SK-N-MC (cell line): ENCODE results near the gene TTC16.

Experiments
- DNase-seq: peaks from one replicate; pipeline ENCODE4 v3.0.0-alpha.2; 2011; ENCODE audit warnings: low read depth, low spot score
- H3K27ac ChIP-seq: fragments of 200-600 bp; sonication (generic); 2 replicates; pipeline ENCODE4 v1.5.1; 2016; ENCODE audit warnings: mixed run types
- H3K36me3 ChIP-seq: fragments of 200-600 bp; sonication (generic); 2 replicates; pipeline ENCODE4 v1.6.1; 2017; ENCODE audit warnings: antibody characterized with exemption, low read length, mixed read lengths; ENCODE audit not compliant: insufficient read depth
- H3K4me3 ChIP-seq: fragments of 200-600 bp; sonication (generic); 2 replicates; pipeline ENCODE4 v1.5.1; 2016
- H3K9ac ChIP-seq: fragments of 200-600 bp; sonication (generic); 2 replicates; pipeline ENCODE4 v1.8.0; 2017; ENCODE audit warnings: mixed run types, mixed read lengths; ENCODE audit not compliant: insufficient read length
- H3K9me3 ChIP-seq: fragments of 200-600 bp; sonication (generic); 2 replicates; pipeline ENCODE4 v1.6.1; 2017; ENCODE audit warnings: low read depth, mild to moderate bottlenecking, antibody characterized with exemption, low read length, moderate library complexity, mixed read lengths
- EZH2 ChIP-seq: fragments of 200-600 bp; sonication (generic); IDR thresholded peaks from one replicate; pipeline ENCODE4 v1.6.1; 2017; ENCODE audit warnings: antibody characterized with exemption
- FOXP2 ChIP-seq: optimal IDR thresholded peaks from 2 replicates; pipeline ENCODE3; 2011; ENCODE audit warnings: mild to moderate bottlenecking, moderate library complexity; ENCODE audit not compliant: insufficient read depth; ENCODE audit errors: extremely low read length, control extremely low read depth
- POLR2AphosphoS5 ChIP-seq: IDR thresholded peaks from 2 replicates; pipeline ENCODE4 v1.6.1; 2012; ENCODE audit warnings: mild to moderate bottlenecking, low read depth, low read length, borderline replicate concordance

Gene TTC16

GRCh38 chr9:127730799-127731410, 15.0 kb downstream of the TTC16 start:
- no peak for DNase-seq
- Histone ChIP-seq H3K9me3 (no peaks in the 10 kb centered on the region), H3K9ac (no peak overlapping the region), H3K4me3 (no peak overlapping the region), H3K27ac (no peak overlapping the region), H3K36me3 (no peaks in the 10 kb centered on the region)
- TF ChIP-seq POLR2AphosphoS5, result no peak
- TF ChIP-seq EZH2, result no peak
- TF ChIP-seq FOXP2, result no peak

- TF ChIP-seq FOXP2 (no peak), POLR2AphosphoS5 (no peak), EZH2 (no peak)
- Histone ChIP-seq H3K36me3 (no peaks in the 10 kb centered on the region), H3K4me3 (no peak overlapping the region), H3K27ac (no peak overlapping the region), H3K9me3 (no peaks in the 10 kb centered on the region), H3K9ac (no peak overlapping the region)
- DNase-seq, result no peak
Measured at GRCh38 chr9:127731938-127732337, 16.1 kb downstream of the TTC16 start.

- Histone ChIP-seq H3K9ac (no peak overlapping the region), H3K9me3 (no peaks in the 10 kb centered on the region), H3K36me3 (no peaks in the 10 kb centered on the region), H3K4me3 (no peak overlapping the region), H3K27ac (no peak overlapping the region)
- TF ChIP-seq EZH2, result no peak
- no peak for DNase-seq
Measured at GRCh38 chr9:127732444-127732843, 16.6 kb downstream of the TTC16 start.

GRCh38 chr9:127733614-127734013, 17.7 kb downstream of the TTC16 start:
- H3K9ac ChIP-seq, result no peak overlapping the region

GRCh38 chr9:127734247-127734746, 18.4 kb downstream of the TTC16 start:
- DNase-seq, result no peak
- no peaks in the 10 kb centered on the region for H3K9me3 ChIP-seq
- peak overlapping the region; percentile 95 for H3K4me3 ChIP-seq
- no peaks in the 10 kb centered on the region for H3K36me3 ChIP-seq
- H3K27ac ChIP-seq, result no peak overlapping the region
- no peak for TF ChIP-seq EZH2
- peak; percentile 60 for TF ChIP-seq FOXP2
- H3K9ac ChIP-seq, result no peak overlapping the region

More at GRCh38 chr9:127733614-127734013, 17.7 kb downstream of the TTC16 start:
- no peak for DNase-seq
- no peak overlapping the region for H3K27ac ChIP-seq
- no peaks in the 10 kb centered on the region for H3K9me3 ChIP-seq
- TF ChIP-seq POLR2AphosphoS5 (no peak), EZH2 (no peak), FOXP2 (no peak)
- no peak overlapping the region for H3K4me3 ChIP-seq
- no peaks in the 10 kb centered on the region for H3K36me3 ChIP-seq

- Histone ChIP-seq H3K36me3 (no peaks in the 10 kb centered on the region), H3K4me3 (peak within 1 kb of the TSS; percentile 95), H3K9me3 (no peaks in the 10 kb centered on the region), H3K9ac (peak within 1 kb of the TSS; percentile 78), H3K27ac (peak within 1 kb of the TSS; percentile 76)
- TF ChIP-seq POLR2AphosphoS5 (peak; percentile 57; the same call in 1 of the 2 replicates), FOXP2 (peak; percentile 82), EZH2 (no peak)
- DNase-seq, result peak; percentile 65
Measured at GRCh38 chr9:127734747-127735529, 19.1 kb downstream of the TTC16 start, which contains the start of gene TOR2A. Gene TOR2A (minus strand): TSS chr9:127735294. CDS start chr9:127735270, 24 bp downstream.

- Histone ChIP-seq H3K9me3 (no peaks in the 10 kb centered on the region), H3K27ac (no peak overlapping the region), H3K9ac (no peak overlapping the region), H3K36me3 (no peaks in the 10 kb centered on the region), H3K4me3 (0 out of 2 replicates have a peak overlapping the region, but pooled peaks have one; percentile 20)
- TF ChIP-seq POLR2AphosphoS5, result no peak
- TF ChIP-seq EZH2, result no peak
- TF ChIP-seq FOXP2, result no peak
- no peak for DNase-seq
Measured at GRCh38 chr9:127735530-127736185, 19.8 kb downstream of the TTC16 start.

- no peak overlapping the region for H3K4me3 ChIP-seq
- no peak overlapping the region for H3K9ac ChIP-seq
- no peak overlapping the region for H3K27ac ChIP-seq
- no peak for TF ChIP-seq FOXP2
- no peak for TF ChIP-seq POLR2AphosphoS5
- no peak for TF ChIP-seq EZH2
- no peaks in the 10 kb centered on the region for H3K9me3 ChIP-seq
- H3K36me3 ChIP-seq, result no peaks in the 10 kb centered on the region
- DNase-seq, result no peak
Measured at GRCh38 chr9:127738666-127739065, 22.8 kb downstream of the TTC16 start.
